Activated CD4-positive, CD25-positive, alpha-beta regulatory T cell (primary cell): ENCODE data around the gene AURKAIP1.
A peak's percentile ranks its signal among the peaks of the same experiment; 100 is the strongest.
"Not testable (repeated sequence)": the region's sequence is repeated elsewhere in the genome, so short reads cannot be mapped to it uniquely, and the experiment has no call there.

ENCODE experiments used
- DNase-seq, 4 experiments: peaks; one replicate each; lab custom pipeline; 2025; lab: John Stamatoyannopoulos, UW

The AURKAIP1 gene

DNA sequence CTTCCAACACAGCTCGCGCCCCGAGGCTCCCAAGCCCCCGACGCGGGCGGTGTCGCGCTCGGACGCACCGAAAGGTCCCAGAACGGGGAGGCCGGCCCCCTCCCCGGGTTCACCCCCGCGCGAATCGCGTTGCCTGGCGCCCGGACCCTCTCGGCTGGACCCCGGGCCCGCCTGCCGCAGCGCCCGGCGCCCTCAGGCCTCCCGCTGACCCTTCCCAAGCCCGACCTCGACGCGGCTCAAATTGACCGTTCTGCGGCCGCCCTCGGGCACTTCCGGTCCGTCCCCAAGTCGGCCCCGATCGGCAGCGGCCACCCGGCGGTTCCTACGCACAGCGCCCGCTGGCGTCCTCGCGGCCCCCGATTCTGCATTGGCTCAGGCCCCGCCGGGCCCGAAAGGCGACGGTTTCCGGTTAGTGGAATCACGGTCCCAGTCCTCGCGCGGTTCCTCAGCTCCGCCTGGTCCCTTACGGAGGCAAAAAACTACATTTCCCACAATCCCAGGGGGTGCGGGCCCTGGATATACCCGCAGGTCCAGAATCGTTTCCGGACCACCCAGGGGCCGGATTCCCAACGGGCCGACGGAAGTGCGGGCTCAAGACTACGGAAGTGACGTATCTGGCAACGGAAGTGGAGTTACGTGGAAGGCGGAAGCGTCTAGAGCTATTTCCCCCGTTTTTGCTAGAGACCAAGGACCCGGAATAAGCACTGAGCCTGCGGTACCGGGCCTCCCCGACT lies at the start of gene AURKAIP1:
Gene AURKAIP1, minus strand, starts transcription at position 279 of the 734 bp plus-strand sequence. CDS start 451 bp downstream, outside the sequence.
- DNase-seq: peak; percentile 88 to 93 (median 91)

DNA sequence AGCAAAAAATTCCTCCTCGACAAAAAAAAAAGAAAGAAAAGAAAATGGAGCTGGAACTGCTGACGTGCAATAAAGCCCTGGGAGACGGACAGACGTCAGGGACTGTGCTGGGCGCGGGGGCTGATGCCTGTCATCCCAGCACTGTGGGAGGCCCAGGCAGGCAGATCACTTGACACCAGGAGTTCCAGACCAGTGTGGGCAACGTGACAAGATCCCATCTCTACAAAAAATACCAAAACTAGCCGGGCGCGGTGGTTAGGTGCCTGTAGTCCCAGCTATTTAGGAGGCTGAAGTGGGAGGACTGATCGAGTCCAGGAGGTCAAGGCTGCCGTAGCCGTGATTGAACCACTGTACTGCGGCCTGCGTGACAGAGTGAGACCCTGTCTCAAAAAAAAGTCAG lies 49.7 kb upstream of the AURKAIP1 start:
- no peak for DNase-seq

DNA sequence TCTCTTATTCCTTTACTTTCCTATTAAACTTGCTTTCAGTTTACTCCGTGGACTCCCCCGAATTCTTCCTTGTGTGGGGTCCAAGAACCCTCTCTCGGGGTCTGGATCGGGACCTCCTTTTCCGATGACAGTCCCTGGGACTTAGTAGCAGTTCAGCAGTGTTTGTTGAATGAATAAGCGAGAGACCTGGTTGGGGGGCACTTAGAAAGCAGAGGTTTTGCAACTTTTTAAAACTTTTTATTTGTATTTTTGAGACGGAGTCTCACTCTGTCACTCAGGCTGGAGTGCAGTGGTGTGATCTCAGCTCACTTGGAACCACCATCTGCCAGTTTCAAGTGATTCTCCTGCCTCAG lies 48.2 kb upstream of the AURKAIP1 start:
- no peak for DNase-seq

DNA sequence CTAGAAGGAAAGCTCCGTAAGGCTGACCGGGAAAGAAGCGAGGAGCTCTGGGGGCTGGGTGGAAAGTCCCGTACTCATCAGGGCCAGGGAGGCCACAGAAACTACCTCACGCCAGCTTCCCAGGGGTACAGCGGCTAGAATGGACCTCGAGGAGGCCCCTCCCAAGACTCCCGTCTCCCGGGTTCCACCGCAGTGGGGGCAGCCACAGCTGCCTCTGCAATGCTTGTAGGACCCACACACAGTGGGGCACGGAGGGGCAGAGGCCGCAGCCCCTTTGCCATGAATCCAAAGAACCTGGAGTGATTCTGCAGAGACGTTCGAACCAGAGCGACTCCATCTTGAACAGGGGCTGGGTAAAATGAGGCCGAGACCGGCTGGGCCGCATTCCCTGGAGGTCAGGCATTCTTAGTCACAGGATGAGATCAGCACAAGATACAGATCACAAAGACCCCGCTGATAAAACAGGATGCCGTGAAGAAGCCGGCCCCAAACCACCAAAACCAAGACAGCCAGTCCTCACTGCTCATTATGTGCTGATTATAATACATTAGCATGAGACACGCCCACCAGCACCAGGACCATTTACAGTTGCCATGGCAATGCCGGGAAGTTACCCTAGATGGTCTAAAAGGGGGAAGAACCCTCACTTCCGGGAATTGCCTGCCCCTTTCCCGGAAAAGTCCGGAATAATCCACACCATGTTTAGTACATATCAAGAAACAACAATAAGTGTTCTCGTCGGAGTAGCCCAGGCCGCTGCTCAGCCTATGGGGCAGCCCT lies 47.6 kb upstream of the AURKAIP1 start:
- DNase-seq: no peak

DNA sequence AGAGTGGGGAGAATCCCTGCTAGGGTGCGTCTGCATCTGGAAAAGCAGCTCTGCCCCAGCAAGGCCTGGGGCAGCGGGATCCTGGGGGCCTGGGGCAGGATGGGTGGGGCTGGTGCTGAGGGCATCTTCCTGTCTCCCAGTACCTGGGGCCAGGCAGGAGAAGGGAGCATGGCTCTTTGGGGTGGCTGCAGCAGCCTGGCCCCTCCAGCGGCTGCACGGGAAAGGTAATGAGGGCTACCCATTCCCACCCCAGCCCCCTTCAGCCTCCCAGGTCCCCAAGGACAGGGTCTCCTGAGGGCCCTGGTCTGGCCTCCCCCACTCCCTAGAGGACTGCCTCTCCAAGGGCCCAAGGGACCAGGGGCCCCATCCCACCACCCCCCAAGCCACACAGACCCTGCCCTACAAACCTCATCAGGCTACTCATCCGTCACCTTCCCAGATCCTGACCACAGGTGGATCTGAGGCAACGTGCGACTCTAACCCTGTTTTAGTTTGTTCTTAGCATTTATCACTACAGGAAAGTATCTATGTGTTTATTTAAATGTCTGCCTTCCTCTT lies 47.0 kb upstream of the AURKAIP1 start:
- no peak for DNase-seq

DNA sequence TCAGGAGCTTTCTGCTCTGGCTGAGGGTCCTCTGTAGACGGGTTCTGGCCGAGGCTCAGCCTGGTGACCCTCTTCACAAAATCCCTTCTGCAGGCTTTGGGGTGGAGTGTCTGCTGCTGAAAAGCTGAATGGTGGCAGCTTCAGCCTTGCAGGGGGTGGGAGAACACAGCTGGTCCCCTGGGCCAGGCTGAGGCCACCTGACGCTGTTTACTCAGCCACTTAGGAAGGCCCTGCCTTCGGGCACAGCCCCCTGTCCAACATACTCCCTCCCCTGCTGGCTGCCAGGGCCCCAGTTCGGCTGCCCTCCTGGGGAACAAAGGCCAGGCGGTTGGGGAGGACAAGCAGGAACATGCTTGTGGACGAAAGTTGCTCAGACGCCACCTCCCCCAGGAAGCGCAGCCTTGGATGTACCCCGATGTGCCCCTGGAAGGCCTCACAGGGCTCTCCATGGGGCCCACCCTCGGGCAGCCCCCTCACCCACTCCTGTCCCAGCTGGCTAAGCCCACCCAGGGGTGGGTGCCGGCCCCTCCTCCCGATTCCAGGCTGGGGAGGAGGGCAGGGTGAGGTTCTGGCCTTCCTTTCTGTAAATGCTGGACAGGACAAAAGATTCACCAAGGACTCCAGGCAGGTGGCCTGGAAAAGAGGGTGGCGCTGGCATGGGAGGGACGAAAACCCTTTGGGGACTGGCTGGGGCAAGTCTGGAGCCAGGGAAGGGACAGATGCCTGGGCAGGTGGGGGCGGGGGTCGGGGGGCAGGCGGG lies 46.3 kb upstream of the AURKAIP1 start, which contains the start of gene ANKRD65:
Gene ANKRD65, minus strand, starts transcription at position 130 of the 760 bp plus-strand sequence. CDS start 271 bp downstream, outside the sequence.
- no peak for DNase-seq

DNA sequence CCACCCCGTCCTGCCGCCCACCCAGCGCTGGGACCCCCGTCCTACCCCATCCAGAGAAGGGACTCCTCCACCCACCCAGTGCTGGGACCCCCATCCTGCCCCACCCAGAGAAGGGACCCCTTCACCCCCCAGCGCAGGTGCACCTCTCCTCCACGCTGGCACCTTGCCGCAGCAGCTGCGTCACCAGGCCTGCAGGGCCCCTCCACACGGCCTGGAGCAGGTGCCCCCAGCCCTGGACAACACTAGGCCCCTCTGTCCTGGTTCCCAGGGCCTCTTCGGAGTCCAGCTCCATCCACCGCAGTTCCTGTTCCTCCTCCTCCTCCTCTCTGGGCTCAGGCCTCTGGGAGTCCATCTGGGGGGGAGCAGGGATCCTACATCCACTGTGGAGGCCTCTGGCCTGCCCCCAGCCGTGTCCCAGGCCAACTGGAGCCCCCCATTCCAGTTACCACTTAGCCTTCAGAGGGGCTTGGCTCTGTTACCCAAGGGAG lies 45.7 kb upstream of the AURKAIP1 start:
- DNase-seq: no peak

DNA sequence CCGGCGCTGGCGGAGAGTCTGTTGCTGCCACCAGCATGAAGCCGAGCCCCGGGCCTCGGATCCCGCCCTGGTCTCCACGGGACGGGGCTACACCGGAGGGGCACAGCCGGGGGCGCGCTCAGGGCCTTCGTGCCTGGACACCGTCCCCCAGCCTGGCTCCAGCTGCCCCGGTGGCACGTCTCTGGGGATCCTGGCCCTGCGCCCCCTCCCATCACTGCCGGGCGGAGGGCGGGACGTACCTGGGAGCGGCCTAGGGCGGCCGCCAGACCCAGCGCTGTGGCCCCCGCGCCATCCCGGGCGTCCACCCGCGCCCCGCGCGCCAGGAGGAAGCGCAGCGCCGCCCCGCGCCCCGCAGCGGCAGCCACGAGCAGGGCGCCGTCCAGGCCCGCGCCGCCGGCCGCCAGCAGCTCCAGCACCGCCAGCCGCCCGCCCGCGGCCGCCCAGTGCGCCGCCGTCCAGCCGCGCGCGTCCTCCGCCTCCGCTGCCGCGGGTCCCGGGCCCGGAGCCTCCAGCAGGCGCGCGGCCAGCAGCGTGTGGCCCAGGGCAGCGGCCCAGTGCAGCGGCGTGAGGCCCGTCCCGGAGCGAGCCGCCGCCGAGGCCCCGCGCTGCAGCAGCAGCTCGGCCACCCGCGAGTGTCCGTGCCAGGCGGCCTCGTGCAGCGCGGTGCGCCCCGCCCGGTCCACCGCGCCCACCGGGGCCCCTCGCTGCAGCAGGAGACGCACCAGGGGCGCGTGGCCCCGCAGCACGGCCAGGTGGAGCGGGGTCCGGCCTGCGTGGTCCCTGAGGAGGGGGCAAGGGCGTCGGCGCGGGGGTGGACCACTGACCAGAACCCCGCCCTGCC lies 45.0 kb upstream of the AURKAIP1 start:
- no peak for DNase-seq

DNA sequence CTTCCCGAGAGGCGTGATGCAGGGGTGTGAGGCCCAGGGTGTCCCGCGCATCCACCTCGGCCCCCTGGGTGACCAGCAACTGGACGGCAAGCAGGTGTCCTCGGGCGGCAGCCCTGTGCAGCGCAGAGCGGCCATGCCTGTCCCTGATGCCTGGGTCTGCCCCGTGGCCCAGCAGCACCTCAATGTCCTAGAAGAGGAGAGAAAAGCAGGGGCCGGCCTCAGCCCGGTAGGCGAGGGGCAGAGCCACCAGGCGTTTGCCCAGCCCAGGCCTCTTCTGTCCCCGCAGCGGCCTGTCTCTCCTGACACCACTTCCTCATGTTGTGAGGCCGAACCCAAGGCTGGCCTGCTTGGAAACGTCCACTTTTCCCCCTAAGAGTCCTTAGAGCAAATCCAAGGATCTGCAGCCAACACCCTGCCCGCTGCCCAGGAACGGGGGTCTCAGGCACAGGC lies 44.4 kb upstream of the AURKAIP1 start:
- DNase-seq: no peak

DNA sequence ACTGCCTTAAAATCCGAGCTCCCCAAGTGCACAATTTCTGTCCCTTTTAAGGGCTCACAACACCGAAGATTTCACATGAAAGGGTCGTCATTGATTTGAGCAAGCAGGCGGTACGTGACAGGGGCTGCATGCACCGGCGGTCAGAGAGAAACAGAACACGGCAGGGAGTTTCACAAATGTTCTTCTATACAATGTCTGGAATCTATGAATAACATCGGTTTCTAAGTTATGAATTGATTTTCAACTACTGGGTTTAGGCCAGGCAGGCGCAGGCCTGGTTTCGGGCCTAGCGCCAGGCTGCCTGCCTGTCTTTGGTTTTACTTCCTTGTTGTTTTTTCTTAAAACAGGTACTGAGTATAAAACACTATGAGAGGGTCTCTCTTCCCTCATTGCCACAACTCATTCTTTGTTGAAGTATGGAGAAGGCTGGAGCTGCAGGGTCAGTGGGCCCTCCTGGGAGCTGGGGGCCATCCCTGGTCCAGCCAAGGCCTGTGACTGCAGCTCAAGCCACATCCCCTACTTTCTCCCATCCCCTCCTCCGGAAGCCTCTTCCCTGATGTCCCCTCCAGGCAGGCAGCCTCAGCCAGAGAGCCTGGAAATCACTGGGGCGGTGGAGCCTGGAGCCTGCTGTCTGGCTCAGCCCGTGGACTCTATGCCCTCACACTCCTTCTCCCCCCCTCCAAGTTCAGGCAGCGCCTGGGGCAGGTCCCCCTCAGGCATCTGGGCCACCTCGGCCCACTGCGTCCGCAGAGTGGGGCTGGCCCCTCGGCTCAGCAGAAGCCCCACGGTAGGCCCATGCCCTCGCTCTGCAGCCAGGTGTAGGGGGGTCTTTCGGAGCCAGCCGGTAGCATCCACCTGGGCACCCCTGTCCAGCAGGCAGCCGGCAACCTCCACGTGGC lies 43.7 kb upstream of the AURKAIP1 start:
- DNase-seq: no peak

DNA sequence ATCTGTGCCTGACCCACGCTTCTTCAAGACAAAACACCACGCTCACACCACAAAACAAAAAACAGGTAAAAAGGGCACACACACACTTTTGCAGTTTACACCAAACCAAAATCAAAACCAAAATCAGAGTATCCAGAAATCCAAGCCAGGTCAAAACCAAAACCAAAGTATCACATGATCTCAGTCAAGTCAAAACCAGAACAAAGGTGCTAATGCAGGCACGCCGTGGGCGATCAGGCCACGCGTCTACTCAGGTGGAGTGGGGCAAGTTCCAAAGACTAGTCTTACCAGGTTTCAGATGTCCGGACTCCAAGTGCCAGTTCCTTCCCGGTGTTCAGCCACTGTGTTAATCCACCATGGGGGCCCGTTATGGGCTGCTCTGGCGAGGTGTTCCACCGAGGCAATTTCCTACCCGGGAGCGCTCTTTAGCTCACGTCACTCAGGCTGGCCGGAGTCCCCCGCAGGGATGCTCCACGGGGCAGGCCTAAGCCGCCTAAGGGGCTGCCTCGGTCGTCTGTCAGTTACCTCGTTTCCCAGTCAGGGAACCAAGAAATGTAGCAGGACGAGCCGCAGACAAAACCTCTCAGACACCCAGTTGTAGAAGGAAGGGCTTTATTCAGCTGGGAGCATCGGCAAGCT lies 42.9 kb upstream of the AURKAIP1 start:
- DNase-seq: not testable (repeated sequence)

DNA sequence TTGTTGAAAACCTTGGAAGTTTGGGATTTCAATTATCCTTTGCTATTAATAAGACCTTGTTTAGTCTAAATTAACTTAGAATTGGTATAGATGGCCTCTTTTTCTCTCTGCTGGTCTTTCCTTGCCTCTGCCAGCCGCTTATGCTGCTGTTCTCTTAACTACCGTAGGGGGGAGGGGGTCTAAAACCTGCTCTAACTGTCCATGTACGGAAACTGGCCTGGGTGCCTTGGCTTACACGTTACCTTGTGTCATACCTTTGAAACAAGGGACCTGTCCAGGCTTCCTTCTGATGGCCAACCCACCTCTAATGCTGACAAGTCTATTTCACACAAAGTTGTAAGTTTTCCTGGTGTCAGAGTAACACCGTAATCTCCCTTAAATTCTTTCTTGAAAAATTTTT lies 42.4 kb upstream of the AURKAIP1 start:
- not testable (repeated sequence) for DNase-seq

DNA sequence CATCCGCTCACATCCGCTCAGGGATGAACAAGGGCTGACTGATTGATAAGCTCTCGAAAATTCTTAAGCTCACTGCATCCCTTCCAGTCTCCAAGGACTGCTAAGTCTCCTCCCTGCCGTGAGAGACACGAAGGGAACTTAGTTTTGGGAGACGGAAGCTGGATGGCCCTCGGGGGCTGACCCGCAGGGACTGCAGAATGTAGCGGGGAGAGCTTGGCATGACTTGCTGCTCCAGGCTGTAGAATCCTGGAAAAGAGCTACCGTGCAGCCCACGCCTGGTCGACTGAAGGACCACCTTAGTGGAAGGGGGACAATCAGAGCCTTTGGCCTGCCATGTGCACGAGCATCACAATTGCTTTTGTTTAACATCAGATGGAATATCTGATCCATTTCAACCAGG lies 40.7 kb upstream of the AURKAIP1 start:
- DNase-seq: no peak

DNA sequence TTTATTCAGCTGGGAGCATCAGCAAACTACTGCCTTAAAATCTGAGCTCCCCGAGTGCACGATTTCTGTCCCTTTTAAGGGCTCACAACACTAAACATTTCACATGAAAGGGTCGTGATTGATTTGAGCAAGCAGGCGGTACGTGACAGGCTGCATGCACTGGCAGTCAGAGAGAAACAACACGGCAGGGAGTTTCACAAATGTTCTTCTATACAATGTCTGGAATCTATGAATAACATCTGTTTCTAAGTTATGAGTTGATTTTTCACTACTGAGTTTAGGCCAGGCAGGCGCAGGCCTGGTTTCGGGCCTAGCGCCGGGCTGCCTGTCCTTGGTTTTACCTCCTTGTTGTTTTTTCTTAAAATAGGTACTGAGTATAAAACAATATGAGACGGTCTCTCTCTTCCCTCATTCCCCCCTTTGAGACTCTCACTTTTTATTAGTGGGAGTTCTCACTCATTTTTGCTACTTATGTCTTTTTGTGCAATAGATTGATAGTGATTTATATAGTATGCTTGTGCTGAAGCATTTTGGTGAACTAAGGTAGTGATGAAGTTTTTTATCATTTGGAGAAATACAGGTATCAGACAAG lies 37.4 kb upstream of the AURKAIP1 start:
- not testable (repeated sequence) for DNase-seq

DNA sequence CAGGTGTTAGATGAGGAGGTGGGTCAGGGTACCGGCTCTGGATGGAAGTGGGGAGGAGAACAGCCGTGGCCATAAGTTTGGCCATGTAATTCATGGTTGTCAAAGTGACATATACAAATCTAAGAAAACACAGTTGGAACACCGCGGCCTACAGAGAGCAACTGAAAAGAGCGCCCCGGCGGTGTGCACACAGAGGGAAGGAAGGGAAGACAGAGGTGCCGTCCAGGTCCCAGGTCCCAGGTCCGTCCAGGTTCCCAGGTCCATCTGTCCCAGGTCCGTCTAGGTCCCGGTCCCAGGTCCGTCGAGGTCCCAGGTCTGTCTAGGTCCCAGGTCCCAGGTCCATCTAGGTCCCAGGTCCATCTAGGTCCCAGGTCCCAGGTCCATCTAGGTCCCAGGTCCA lies 36.6 kb upstream of the AURKAIP1 start:
- no peak for DNase-seq

DNA sequence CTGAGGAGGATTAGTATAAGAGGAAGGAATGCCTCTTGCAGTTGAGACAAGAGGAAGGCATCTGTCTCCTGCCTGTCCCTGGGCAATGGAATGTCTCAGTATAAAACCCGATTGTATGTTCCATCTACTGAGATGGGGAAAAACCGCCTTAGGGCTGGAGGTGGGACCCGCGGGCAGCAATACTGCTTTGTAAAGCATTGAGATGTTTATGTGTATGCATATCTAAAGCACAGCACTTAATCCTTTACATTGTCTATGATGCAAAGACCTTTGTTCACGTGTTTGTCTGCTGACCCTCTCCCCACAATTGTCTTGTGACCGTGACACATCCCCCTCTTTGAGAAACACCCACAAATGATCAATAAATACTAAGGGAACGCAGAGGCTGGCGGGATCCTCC lies 35.2 kb upstream of the AURKAIP1 start:
- not testable (repeated sequence) for DNase-seq

DNA sequence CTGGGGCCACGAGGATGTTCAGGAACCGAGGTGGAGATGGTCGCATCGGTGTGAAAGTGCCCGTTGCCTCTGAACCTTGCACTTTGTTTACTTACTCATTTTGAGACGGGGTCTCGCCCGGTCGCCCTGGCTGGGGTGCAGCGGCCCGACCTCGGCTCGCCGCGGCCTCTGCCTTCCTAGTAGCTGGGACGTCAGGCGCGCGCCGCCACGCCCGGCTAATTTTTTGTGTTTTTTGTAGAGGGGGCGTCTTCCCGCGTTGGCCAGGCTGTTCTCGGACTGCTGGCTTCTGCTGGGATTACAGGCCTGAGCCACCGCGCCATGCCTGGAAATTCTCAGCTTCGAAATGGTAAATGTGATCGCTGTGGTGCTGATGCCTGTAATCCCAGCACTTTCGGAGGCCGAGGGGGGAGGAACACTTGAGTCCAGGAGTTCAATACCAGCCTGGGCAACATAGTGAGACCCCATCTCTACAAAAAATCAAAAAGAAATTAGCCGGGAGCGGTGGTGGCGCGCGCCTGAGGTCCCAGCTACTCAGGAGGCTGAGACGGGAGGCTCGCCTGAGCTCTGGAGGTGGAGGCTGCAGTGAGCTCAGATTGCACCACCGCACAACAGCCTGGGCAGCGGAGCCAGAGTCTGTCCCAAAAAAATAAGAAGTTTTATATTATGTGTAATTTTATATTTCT lies 32.8 kb upstream of the AURKAIP1 start:
- no peak for DNase-seq

DNA sequence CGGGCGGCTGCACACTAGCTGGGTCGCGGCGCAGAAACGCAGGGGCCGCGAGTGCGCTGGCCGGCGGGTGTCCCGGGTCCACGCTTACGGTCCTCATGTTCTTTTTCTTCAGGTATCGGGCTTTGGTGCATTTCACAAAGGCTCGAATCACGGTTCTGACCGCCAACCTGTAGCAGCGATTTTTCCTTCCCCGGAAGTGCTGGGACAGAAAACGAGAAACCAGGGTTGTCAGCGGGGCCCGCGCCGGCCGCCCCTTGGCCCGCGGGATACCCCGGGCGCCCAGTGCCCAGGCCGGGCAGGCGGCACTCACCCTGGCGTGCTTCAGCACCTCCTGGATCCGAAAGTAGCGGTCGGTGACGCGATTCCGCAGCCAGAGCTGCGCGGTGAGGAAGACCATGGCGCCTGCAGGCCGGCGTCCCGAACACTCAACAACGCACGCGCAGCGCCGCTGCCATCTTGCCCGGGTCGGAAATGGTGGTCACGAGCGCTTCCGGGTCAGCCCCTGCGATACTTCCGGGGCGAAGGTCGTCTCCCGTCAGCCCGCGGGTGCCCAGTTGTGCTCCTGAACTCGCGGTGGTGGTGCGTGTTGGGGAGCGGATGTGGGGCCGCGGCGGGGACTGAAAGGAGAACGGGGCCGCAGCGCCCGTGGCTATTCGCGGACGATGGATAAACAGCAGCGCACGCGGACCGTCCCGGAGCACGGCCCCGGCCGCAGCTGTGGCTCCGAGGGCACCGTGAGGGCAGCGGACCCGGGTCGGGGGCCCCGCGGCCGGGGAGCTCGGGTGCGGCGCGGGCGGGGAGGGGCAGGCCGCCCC lies 32.0 kb upstream of the AURKAIP1 start, which contains the start of gene MRPL20:
Gene MRPL20, minus strand, starts transcription at position 473 of the 815 bp plus-strand sequence. Its CDS starts 76 bp downstream, at position 397.
- DNase-seq: peak; percentile 91 to 94 (median 92)
